SK-N-SH (cell line): ENCODE data around the gene NOL6.
A peak's percentile ranks its signal among the peaks of the same experiment; 100 is the strongest.

Experiments used
- EP300 ChIP-seq, 2 experiments: IDR thresholded peaks; 2 replicates each; pipeline versions ENCODE4 v1.4.0 to v1.6.1; 2012; ENCODE audit warnings: borderline replicate concordance in 1 of 2, low read depth in 1 of 2, low read length in 1 of 2
- EZH2phosphoT487 ChIP-seq: fragments of 200-600 bp; sonication (generic); IDR thresholded peaks from 2 replicates; pipeline ENCODE4 v1.6.1; 2017; ENCODE audit warnings: low read depth, mixed run types, mild to moderate bottlenecking, antibody characterized with exemption, moderate library complexity, borderline replicate concordance
- NRF1 ChIP-seq: IDR thresholded peaks from 2 replicates; pipeline ENCODE4 v1.6.1; 2012; ENCODE audit warnings: low read depth, mild to moderate bottlenecking, low read length
- POLR2AphosphoS5 ChIP-seq: IDR thresholded peaks from 2 replicates; pipeline ENCODE4 v1.6.1; 2012; ENCODE audit warnings: low read depth, low read length
- RAD21 ChIP-seq: IDR thresholded peaks from 2 replicates; pipeline ENCODE4 v1.6.1; 2012; ENCODE audit warnings: mild to moderate bottlenecking, low read length
- RFX5 ChIP-seq: IDR thresholded peaks from 2 replicates; pipeline ENCODE4 v1.6.1; 2012; ENCODE audit warnings: mild to moderate bottlenecking, improper control_type of control experiment, low read length
- SMC3 ChIP-seq: IDR thresholded peaks from 2 replicates; pipeline ENCODE4 v1.6.1; 2012; ENCODE audit warnings: low read depth, low read length, improper control_type of control experiment
- TAF1 ChIP-seq: IDR thresholded peaks from 2 replicates; pipeline ENCODE4 v1.6.1; 2012; ENCODE audit warnings: low read depth, mild to moderate bottlenecking, low read length, moderate library complexity, borderline replicate concordance
- TCF12 ChIP-seq: IDR thresholded peaks from 2 replicates; pipeline ENCODE4 v1.4.0; 2012
- USF2 ChIP-seq: fragments of 150-350 bp; IDR thresholded peaks from 2 replicates; pipeline ENCODE4 v1.6.1; 2017; ENCODE audit warnings: antibody characterized with exemption, low read length, low read depth, borderline replicate concordance
- YY1 ChIP-seq: IDR thresholded peaks from 2 replicates; pipeline ENCODE4 v1.4.0; 2012; ENCODE audit warnings: low read depth, mild to moderate bottlenecking
- TF ChIP-seq, protein P1 (sequence below): fragments of 200-600 bp; sonication (generic); IDR thresholded peaks from 2 replicates; pipeline ENCODE4 v1.6.1; 2017; ENCODE audit warnings: antibody characterized with exemption, mild to moderate bottlenecking, moderate library complexity

DNA sequence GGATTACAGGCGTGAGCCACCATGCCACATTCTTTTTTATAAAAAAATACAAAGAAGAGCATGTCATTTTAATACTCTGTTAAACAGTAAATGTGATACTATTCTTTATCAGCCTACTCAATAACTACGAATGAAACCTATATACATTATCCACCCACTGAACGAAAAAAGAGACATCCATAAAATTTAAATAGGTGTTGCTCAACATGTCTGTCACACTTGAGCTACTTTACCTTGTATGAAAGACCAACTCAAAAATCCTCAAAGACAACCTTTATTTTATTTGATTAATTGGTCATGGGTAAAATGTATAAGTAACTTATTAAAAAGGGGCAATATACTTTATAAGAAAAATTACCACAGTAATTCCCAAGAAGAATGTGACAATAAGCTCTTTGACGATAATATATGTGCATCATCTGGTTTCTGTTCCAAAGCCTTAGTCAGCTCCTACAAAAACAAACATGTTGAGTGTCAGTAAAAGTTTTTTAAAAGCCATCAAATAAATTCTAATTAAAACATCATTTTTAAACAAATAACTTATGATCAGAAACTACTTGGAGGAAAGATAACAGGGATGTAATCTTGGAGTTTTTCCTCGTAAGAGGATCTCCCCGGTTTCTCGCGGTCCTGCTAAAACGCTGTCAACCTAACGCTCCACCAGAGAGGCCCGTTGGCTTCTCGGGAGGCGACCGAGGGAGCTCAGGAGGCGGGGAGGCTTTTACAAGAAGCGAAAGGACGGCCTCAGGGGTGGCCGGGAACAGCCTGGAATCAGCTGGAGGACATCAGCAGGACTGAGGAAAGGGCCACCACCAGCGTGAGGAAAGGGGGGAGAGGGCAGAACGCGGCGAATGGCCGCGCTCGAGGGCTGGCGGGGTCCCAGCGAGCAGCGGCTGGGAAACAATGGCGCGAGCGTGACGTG, 36.8 kb upstream of the NOL6 start:
- TF ChIP-seq YY1: peak; percentile 78
- no peak for TF ChIP-seq USF2
- no peak for TF ChIP-seq NRF1
- TF ChIP-seq, protein P1, sequence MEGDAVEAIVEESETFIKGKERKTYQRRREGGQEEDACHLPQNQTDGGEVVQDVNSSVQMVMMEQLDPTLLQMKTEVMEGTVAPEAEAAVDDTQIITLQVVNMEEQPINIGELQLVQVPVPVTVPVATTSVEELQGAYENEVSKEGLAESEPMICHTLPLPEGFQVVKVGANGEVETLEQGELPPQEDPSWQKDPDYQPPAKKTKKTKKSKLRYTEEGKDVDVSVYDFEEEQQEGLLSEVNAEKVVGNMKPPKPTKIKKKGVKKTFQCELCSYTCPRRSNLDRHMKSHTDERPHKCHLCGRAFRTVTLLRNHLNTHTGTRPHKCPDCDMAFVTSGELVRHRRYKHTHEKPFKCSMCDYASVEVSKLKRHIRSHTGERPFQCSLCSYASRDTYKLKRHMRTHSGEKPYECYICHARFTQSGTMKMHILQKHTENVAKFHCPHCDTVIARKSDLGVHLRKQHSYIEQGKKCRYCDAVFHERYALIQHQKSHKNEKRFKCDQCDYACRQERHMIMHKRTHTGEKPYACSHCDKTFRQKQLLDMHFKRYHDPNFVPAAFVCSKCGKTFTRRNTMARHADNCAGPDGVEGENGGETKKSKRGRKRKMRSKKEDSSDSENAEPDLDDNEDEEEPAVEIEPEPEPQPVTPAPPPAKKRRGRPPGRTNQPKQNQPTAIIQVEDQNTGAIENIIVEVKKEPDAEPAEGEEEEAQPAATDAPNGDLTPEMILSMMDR: no peak
- peak; percentile 63 for TF ChIP-seq POLR2AphosphoS5
- no peak for TF ChIP-seq SMC3
- TF ChIP-seq TCF12: peak; percentile 26
- no peak for TF ChIP-seq RAD21
- TF ChIP-seq EP300 (IDR thresholded peaks at IDR 0.05; ENCODE audit: borderline replicate concordance in 1 of 2, low read depth in 1 of 2, low read length in 1 of 2): no peak
- no peak for TF ChIP-seq EZH2phosphoT487
- peak; percentile 71; the same call in 1 of the 2 replicates for TF ChIP-seq TAF1
- TF ChIP-seq RFX5: no peak
